Uterus (tissue), 2 donors: ENCODE results near the gene NR6A1.

Experiments used
- CTCF ChIP-seq, 4 experiments: fragments of 200-600 bp in 2 of 4; fragments of 450-650 bp in 2 of 4; sonication (generic) in 2 of 4; IDR thresholded peaks; one replicate each; pipeline ENCODE4 v1.5.1; 2016 to 2019; ENCODE audit warnings: antibody characterized with exemption in 4 of 4, mild to moderate bottlenecking in 2 of 4, moderate library complexity in 1 of 4
- POLR2A ChIP-seq, 2 donors: fragments of 450-650 bp; IDR thresholded peaks; one replicate each; pipeline ENCODE4 v1.6.1; 2016; ENCODE audit warnings: antibody characterized with exemption in 2 of 2, mild to moderate bottlenecking in 1 of 2, moderate library complexity in 1 of 2

GRCh38 chr9:124810663-124811355 is 39.7 kb upstream of the NR6A1 start:
- TF ChIP-seq CTCF (IDR thresholded peaks at IDR 0.05) (no peak), POLR2A (IDR thresholded peaks at IDR 0.05) (no peak)
